ENCODE results near the gene SH3RF3. TPM values are rescaled to one million over a fixed set of nuclear protein-coding genes. Genes with fewer than 3 reads are reported as not detected.
"Not testable (repeated sequence)": the region's sequence is repeated elsewhere in the genome, so short reads cannot be mapped to it uniquely, and the experiment has no call there.

Gene SH3RF3
- total RNA-seq, 1 experiment from 2014 or later, result 0.30 TPM

GRCh38 chr2:109098921-109099273 lies 30.1 kb upstream of the SH3RF3 start:
- Histone ChIP-seq H3K27me3 (no peaks in the 10 kb centered on the region), H3K36me3 (no peaks in the 10 kb centered on the region), H3K4me3 (no peak overlapping the region), H3K4me1 (no peaks in the 10 kb centered on the region), H3K9me3 (replicated peaks) (no peaks in the 10 kb centered on the region), H3K27ac (no peak overlapping the region)
- DNase-seq, result no peak

GRCh38 chr2:109102588-109103233 lies 26.3 kb upstream of the SH3RF3 start:
- no peak for DNase-seq
- Histone ChIP-seq H3K27me3 (no peaks in the 10 kb centered on the region), H3K27ac (no peak overlapping the region), H3K9me3 (replicated peaks) (no peaks in the 10 kb centered on the region), H3K36me3 (no peaks in the 10 kb centered on the region), H3K4me3 (no peak overlapping the region), H3K4me1 (no peaks in the 10 kb centered on the region)

- H3K4me1 ChIP-seq, result no peaks in the 10 kb centered on the region
- no peak for DNase-seq
- no peaks in the 10 kb centered on the region for H3K36me3 ChIP-seq
- H3K27me3 ChIP-seq, result no peaks in the 10 kb centered on the region
- no peaks in the 10 kb centered on the region for H3K9me3 ChIP-seq (replicated peaks)
- H3K4me3 ChIP-seq, result no peak overlapping the region
- no peak overlapping the region for H3K27ac ChIP-seq
Measured at GRCh38 chr2:109105113-109105512, 23.9 kb upstream of the SH3RF3 start.

- Histone ChIP-seq H3K4me1 (no peaks in the 10 kb centered on the region), H3K9me3 (replicated peaks) (no peaks in the 10 kb centered on the region), H3K27me3 (no peaks in the 10 kb centered on the region), H3K4me3 (no peak overlapping the region), H3K36me3 (no peaks in the 10 kb centered on the region), H3K27ac (no peak overlapping the region)
- DNase-seq, result no peak
Measured at GRCh38 chr2:109108740-109109139, 20.3 kb upstream of the SH3RF3 start.

- H3K27me3 ChIP-seq, result no peaks in the 10 kb centered on the region
- no peak for DNase-seq
- no peaks in the 10 kb centered on the region for H3K9me3 ChIP-seq (replicated peaks)
- no peak overlapping the region for H3K27ac ChIP-seq
- no peak overlapping the region for H3K4me3 ChIP-seq
- H3K36me3 ChIP-seq, result no peaks in the 10 kb centered on the region
- no peaks in the 10 kb centered on the region for H3K4me1 ChIP-seq
Measured at GRCh38 chr2:109109342-109109741, 19.7 kb upstream of the SH3RF3 start.

GRCh38 chr2:109110170-109110569 lies 18.8 kb upstream of the SH3RF3 start:
- H3K36me3 ChIP-seq, result no peaks in the 10 kb centered on the region
- H3K4me3 ChIP-seq, result no peak overlapping the region
- no peaks in the 10 kb centered on the region for H3K27me3 ChIP-seq
- DNase-seq, result no peak
- H3K9me3 ChIP-seq (replicated peaks), result no peaks in the 10 kb centered on the region
- H3K4me1 ChIP-seq, result no peaks in the 10 kb centered on the region
- no peak overlapping the region for H3K27ac ChIP-seq

- DNase-seq, H3K36me3 ChIP-seq, H3K4me3 ChIP-seq: not testable (repeated sequence)
Measured at GRCh38 chr2:109117181-109117580, 11.8 kb upstream of the SH3RF3 start.

GRCh38 chr2:109117780-109118179 lies 11.2 kb upstream of the SH3RF3 start:
- Histone ChIP-seq H3K27ac (no peak overlapping the region), H3K4me3 (no peak overlapping the region), H3K9me3 (replicated peaks) (no peaks in the 10 kb centered on the region), H3K27me3 (no peaks in the 10 kb centered on the region), H3K4me1 (no peaks in the 10 kb centered on the region), H3K36me3 (no peaks in the 10 kb centered on the region)
- DNase-seq, result no peak

More at GRCh38 chr2:109117181-109117580, 11.8 kb upstream of the SH3RF3 start:
- not testable (repeated sequence) for H3K4me1 ChIP-seq; H3K9me3 ChIP-seq (replicated peaks); H3K27ac ChIP-seq; H3K27me3 ChIP-seq

GRCh38 chr2:109118321-109118720 lies 10.7 kb upstream of the SH3RF3 start:
- no peaks in the 10 kb centered on the region for H3K36me3 ChIP-seq
- no peaks in the 10 kb centered on the region for H3K27me3 ChIP-seq
- H3K4me1 ChIP-seq, result no peaks in the 10 kb centered on the region
- H3K27ac ChIP-seq, result no peak overlapping the region
- no peak for DNase-seq
- H3K4me3 ChIP-seq, result no peak overlapping the region
- no peaks in the 10 kb centered on the region for H3K9me3 ChIP-seq (replicated peaks)

- no peak overlapping the region for H3K4me3 ChIP-seq
- H3K4me1 ChIP-seq, result 0 out of 2 replicates have a peak, but pooled peaks cover 3% of the 10 kb centered on the region
- H3K9me3 ChIP-seq (replicated peaks), result no peaks in the 10 kb centered on the region
- no peaks in the 10 kb centered on the region for H3K36me3 ChIP-seq
- no peak for DNase-seq
- H3K27ac ChIP-seq, result no peak overlapping the region
- H3K27me3 ChIP-seq, result no peaks in the 10 kb centered on the region
Measured at GRCh38 chr2:109120166-109120565, 8.8 kb upstream of the SH3RF3 start.

- DNase-seq; H3K27me3 ChIP-seq; H3K36me3 ChIP-seq; H3K27ac ChIP-seq; H3K4me3 ChIP-seq; H3K9me3 ChIP-seq (replicated peaks); H3K4me1 ChIP-seq: not testable (repeated sequence)
Measured at GRCh38 chr2:109120686-109121085, 8.3 kb upstream of the SH3RF3 start.

- Histone ChIP-seq H3K9me3 (replicated peaks) (no peaks in the 10 kb centered on the region), H3K4me1 (peaks cover 10% of the 10 kb centered on the region), H3K4me3 (no peak overlapping the region), H3K27me3 (no peaks in the 10 kb centered on the region), H3K36me3 (no peaks in the 10 kb centered on the region), H3K27ac (no peak overlapping the region)
- DNase-seq, result no peak
Measured at GRCh38 chr2:109123586-109124201, 5.3 kb upstream of the SH3RF3 start.

GRCh38 chr2:109124982-109125592 lies 3.9 kb upstream of the SH3RF3 start:
- peaks cover 10% of the 10 kb centered on the region for H3K4me1 ChIP-seq
- peak; percentile 17 to 21 for DNase-seq
- no peak overlapping the region for H3K4me3 ChIP-seq
- no peaks in the 10 kb centered on the region for H3K27me3 ChIP-seq
- H3K9me3 ChIP-seq (replicated peaks), result no peaks in the 10 kb centered on the region
- no peaks in the 10 kb centered on the region for H3K36me3 ChIP-seq
- H3K27ac ChIP-seq, result no peak overlapping the region

- Histone ChIP-seq H3K27ac (no peak overlapping the region), H3K27me3 (no peaks in the 10 kb centered on the region), H3K36me3 (no peaks in the 10 kb centered on the region), H3K4me1 (peaks cover 10% of the 10 kb centered on the region), H3K9me3 (replicated peaks) (no peaks in the 10 kb centered on the region), H3K4me3 (no peak overlapping the region)
- DNase-seq, result peak in 1 of 2 experiments; percentile 44
Measured at GRCh38 chr2:109125593-109126500, 3.2 kb upstream of the SH3RF3 start.

GRCh38 chr2:109126501-109126860 lies 2.5 kb upstream of the SH3RF3 start:
- peak; percentile 18 to 42 for DNase-seq
- H3K4me3 ChIP-seq, result no peak overlapping the region
- H3K27me3 ChIP-seq, result no peaks in the 10 kb centered on the region
- peaks cover 10% of the 10 kb centered on the region for H3K4me1 ChIP-seq
- H3K36me3 ChIP-seq, result no peaks in the 10 kb centered on the region
- H3K9me3 ChIP-seq (replicated peaks), result no peaks in the 10 kb centered on the region
- H3K27ac ChIP-seq, result no peak overlapping the region
